CD8-positive, alpha-beta memory T cell (primary cell): ENCODE results near the gene ABHD15. TPM values are rescaled to one million over a fixed set of nuclear protein-coding genes. Genes with fewer than 3 reads are reported as not detected.

Experiments used
- CTCF ChIA-PET: fragments of 350-600 bp; sonication (Branson Sonifier 250); formaldehyde crosslinking; loops from one replicate; lab custom pipeline; 2021; ENCODE audit warnings: antibody characterized with exemption; lab: Charles Lee
- POLR2A ChIA-PET: fragments of 350-600 bp; sonication (Branson Sonifier 250); formaldehyde crosslinking; loops from one replicate; lab custom pipeline; 2021; ENCODE audit warnings: antibody characterized with exemption; lab: Charles Lee
- DNase-seq, 5 donors: peaks; one replicate each; pipeline versions ENCODE4 v3.0.0 to v3.0.0-alpha.2; 2020 to 2022; ENCODE audit warnings: mixed read lengths in 1 of 5
- H3K27ac ChIP-seq: one replicate; pipeline ENCODE4 v1.7.0; 2013; ENCODE audit warnings: low read depth, mild to moderate bottlenecking, low read length, moderate library complexity
- H3K27me3 ChIP-seq: 2 replicates; pipeline ENCODE4 v1.7.0; 2013; ENCODE audit warnings: low read length, mild to moderate bottlenecking; ENCODE audit not compliant: insufficient read depth, poor library complexity, severe bottlenecking
- H3K36me3 ChIP-seq: 2 replicates; pipeline ENCODE4 v1.7.0; 2013; ENCODE audit warnings: mild to moderate bottlenecking, low read length, moderate library complexity; ENCODE audit not compliant: insufficient read depth
- H3K4me1 ChIP-seq: 2 replicates; pipeline ENCODE4 v1.7.0; 2013; ENCODE audit warnings: mild to moderate bottlenecking, low read length, moderate library complexity; ENCODE audit not compliant: insufficient read depth
- H3K4me3 ChIP-seq: 2 replicates; pipeline ENCODE4 v1.7.0; 2013; ENCODE audit warnings: mild to moderate bottlenecking, low read length
- H3K9me3 ChIP-seq: 2 replicates; pipeline ENCODE4 v1.7.0; 2013; ENCODE audit warnings: mild to moderate bottlenecking, low read length
- H3K27ac Mint-ChIP-seq, 8 donors: one replicate each; pipeline ENCODE4 v1.8.0; 2020 to 2021; ENCODE audit warnings: mixed read lengths in 8 of 8, mild to moderate bottlenecking in 6 of 8, inconsistent platforms in 3 of 8, moderate library complexity in 3 of 8
- H3K27me3 Mint-ChIP-seq, 2 donors: one replicate each; pipeline ENCODE4 v1.8.0; 2020 to 2021; ENCODE audit warnings: mixed read lengths in 2 of 2, mild to moderate bottlenecking in 1 of 2, moderate library complexity in 1 of 2
- H3K36me3 Mint-ChIP-seq, 3 donors: one replicate each; pipeline ENCODE4 v1.8.0; 2020 to 2021; ENCODE audit warnings: mixed read lengths in 3 of 3, inconsistent platforms in 1 of 3, mild to moderate bottlenecking in 1 of 3
- H3K4me1 Mint-ChIP-seq, 3 donors: one replicate each; pipeline ENCODE4 v1.8.0; 2020 to 2021; ENCODE audit warnings: mixed read lengths in 3 of 3, inconsistent platforms in 1 of 3, mild to moderate bottlenecking in 1 of 3
- H3K4me3 Mint-ChIP-seq, 7 donors: one replicate each; pipeline ENCODE4 v1.8.0; 2020 to 2021; ENCODE audit warnings: mixed read lengths in 7 of 7, mild to moderate bottlenecking in 6 of 7, moderate library complexity in 4 of 7, inconsistent platforms in 2 of 7
- H3K9me3 Mint-ChIP-seq, 5 donors: one replicate each; pipeline ENCODE4 v1.8.0; 2020 to 2022; ENCODE audit warnings: mixed read lengths in 5 of 5, mild to moderate bottlenecking in 3 of 5, moderate library complexity in 2 of 5, inconsistent platforms in 1 of 5
- polyA plus RNA-seq: library from polyadenylated mRNA; unstranded; fragments of 300-500 nt; fragmentation: Illumina TruSeq; gene quantifications from one replicate; pipeline ENCODE4 v1.2.3, GENCODE V29; 2021
- total RNA-seq, 2 experiments: library from RNA; stranded (reverse); gene quantifications; one replicate each; pipeline ENCODE4 v1.2.3, GENCODE V29; 2021

The ABHD15 gene
- total and polyA plus RNA-seq, 3 experiments from 2014 or later: 18.3 to 22.6 (median 19.3) TPM

DNA sequence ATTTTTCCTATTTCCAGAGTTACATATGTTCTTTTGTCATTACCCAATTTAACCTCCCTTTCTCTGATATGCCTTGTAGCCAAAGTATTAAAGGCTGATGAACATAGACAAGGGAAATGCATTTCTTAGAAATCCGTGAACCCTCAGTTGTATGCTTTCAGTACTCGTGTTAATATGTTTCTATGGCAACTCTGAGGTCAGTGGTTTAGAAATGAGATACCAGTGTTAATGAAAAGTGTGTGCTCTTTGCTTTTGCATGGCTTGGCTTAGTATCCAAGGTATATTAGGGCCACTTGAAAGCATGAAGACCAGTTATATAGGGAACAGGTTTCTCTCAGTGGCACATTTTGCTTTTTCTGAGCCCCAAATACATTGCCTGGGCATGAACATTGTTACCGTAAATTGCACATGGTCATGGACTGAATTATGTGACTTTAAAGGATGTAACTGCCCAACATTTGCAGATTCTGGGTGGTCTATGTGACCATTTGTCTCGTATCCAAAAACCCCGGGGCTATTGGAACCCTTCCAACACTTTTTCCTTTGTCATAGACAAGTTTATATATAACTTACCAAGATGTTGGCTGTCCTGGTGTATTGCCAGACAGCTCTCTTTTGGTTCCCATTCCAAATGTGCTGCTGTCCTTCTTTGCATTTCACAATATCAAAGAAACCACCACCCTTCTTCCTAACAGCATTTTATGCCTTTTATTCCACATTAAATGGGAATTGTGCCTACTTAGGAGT is 17.5 kb downstream of the ABHD15 start:
- ChIA-PET POLR2A (no interaction called here), CTCF (interaction anchor here (2.3 kb wide), 1 partner anchor 179 kb away, joined by 9 read pairs; no protein-coding TSS in a partner anchor)
- no peak overlapping the region for H3K4me3 Mint-ChIP-seq
- Histone ChIP-seq H3K4me1 (peaks cover 4% of the 10 kb centered on the region), H3K4me3 (no peak overlapping the region), H3K27ac (no peak overlapping the region), H3K36me3 (peaks cover 1% of the 10 kb centered on the region), H3K9me3 (no peaks in the 10 kb centered on the region), H3K27me3 (no peaks in the 10 kb centered on the region)
- peaks cover 15 to 25% (median 23%) of the 10 kb centered on the region in 3 donors for H3K4me1 Mint-ChIP-seq
- H3K36me3 Mint-ChIP-seq: peaks cover 0 to 17% (median 0%) of the 10 kb centered on the region in 3 donors
- no peaks in the 10 kb centered on the region for H3K9me3 Mint-ChIP-seq
- peak overlapping the region in 2 of 8 donors; percentile 6 to 36 for H3K27ac Mint-ChIP-seq
- H3K27me3 Mint-ChIP-seq: no peaks in the 10 kb centered on the region
- no peak for DNase-seq

DNA sequence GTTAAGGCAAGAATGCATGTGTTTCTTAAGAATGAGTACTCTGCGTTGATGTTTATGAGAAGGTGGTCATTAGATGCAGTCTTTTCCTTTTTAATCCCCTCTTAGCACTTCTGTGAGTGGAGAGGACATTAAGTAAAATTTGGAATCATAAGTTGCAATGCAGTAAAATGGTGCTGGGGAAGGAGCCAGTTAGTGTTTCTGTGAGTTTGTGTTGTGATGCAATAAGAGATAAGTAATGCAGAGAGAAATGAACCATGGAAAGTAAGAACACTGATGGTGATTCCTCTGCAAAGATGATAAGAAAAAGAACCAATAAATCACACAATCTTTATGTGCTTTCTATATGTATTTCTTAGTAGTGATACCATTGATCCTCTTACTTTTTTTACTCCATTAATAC is 20.0 kb downstream of the ABHD15 start:
- Histone ChIP-seq H3K36me3 (peaks cover 20% of the 10 kb centered on the region), H3K4me3 (no peak overlapping the region), H3K4me1 (peaks cover 4% of the 10 kb centered on the region), H3K27me3 (no peaks in the 10 kb centered on the region), H3K9me3 (no peaks in the 10 kb centered on the region), H3K27ac (no peak overlapping the region)
- H3K27me3 Mint-ChIP-seq: no peaks in the 10 kb centered on the region
- no peaks in the 10 kb centered on the region for H3K9me3 Mint-ChIP-seq
- DNase-seq: no peak
- ChIA-PET CTCF (no interaction called here), POLR2A (no interaction called here)
- H3K36me3 Mint-ChIP-seq: peaks cover 10 to 40% (median 11%) of the 10 kb centered on the region in 3 donors
- no peak overlapping the region for H3K4me3 Mint-ChIP-seq
- H3K27ac Mint-ChIP-seq: peak overlapping the region in 4 of 8 donors; percentile 0 to 86 (median 61)
- peaks cover 15 to 23% (median 22%) of the 10 kb centered on the region in 3 donors for H3K4me1 Mint-ChIP-seq

GRCh38 chr17:29546085-29546484 is 20.8 kb downstream of the ABHD15 start:
- Mint-ChIP-seq H3K9me3 (no peaks in the 10 kb centered on the region), H3K27me3 (no peaks in the 10 kb centered on the region), H3K27ac (no peak overlapping the region), H3K36me3 (peaks cover 10 to 40% (median 11%) of the 10 kb centered on the region in 3 donors), H3K4me1 (peaks cover 15 to 23% (median 22%) of the 10 kb centered on the region in 3 donors), H3K4me3 (no peak overlapping the region)
- DNase-seq: no peak
- POLR2A ChIA-PET: no interaction called here
- no peaks in the 10 kb centered on the region for H3K9me3 ChIP-seq
- CTCF ChIA-PET: interaction anchor here (0.7 to 0.9 kb wide), 2 partner anchors 9 to 176 kb away, joined by 3 to 6 read pairs; no protein-coding TSS in a partner anchor
- peaks cover 20% of the 10 kb centered on the region for H3K36me3 ChIP-seq
- no peak overlapping the region for H3K4me3 ChIP-seq
- H3K4me1 ChIP-seq: peaks cover 4% of the 10 kb centered on the region
- no peak overlapping the region for H3K27ac ChIP-seq
- no peaks in the 10 kb centered on the region for H3K27me3 ChIP-seq

DNA sequence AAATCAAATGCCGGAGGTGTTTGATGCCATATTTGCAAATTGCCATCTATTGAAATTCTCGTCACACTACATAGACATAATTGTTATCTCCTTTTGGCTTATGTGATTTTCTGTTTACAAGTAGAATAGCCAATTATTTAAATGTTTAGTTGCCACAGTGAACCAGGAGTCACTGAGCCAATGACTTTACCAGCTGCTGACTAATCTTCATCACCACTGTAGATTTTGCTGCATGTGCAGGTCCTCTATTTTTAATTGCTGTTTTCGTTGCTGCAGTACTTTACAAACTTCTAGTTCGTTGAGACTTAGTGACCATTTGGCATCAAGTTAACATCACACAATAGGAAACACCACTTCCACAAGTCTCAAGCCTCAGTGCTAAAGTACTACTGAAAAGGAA is 22.8 kb downstream of the ABHD15 start:
- H3K9me3 ChIP-seq: no peaks in the 10 kb centered on the region
- no peaks in the 10 kb centered on the region for H3K27me3 ChIP-seq
- POLR2A ChIA-PET: no interaction called here
- peaks cover 2% of the 10 kb centered on the region for H3K4me1 ChIP-seq
- no peak for DNase-seq
- peaks cover 11 to 18% (median 15%) of the 10 kb centered on the region in 3 donors for H3K4me1 Mint-ChIP-seq
- no peak overlapping the region for H3K4me3 Mint-ChIP-seq
- CTCF ChIA-PET: no interaction called here
- peaks cover 11 to 53% (median 12%) of the 10 kb centered on the region in 3 donors for H3K36me3 Mint-ChIP-seq
- H3K36me3 ChIP-seq: peaks cover 20% of the 10 kb centered on the region
- H3K9me3 Mint-ChIP-seq: no peaks in the 10 kb centered on the region
- no peaks in the 10 kb centered on the region for H3K27me3 Mint-ChIP-seq
- H3K27ac Mint-ChIP-seq: no peak overlapping the region
- H3K4me3 ChIP-seq: no peak overlapping the region
- H3K27ac ChIP-seq: no peak overlapping the region

DNA sequence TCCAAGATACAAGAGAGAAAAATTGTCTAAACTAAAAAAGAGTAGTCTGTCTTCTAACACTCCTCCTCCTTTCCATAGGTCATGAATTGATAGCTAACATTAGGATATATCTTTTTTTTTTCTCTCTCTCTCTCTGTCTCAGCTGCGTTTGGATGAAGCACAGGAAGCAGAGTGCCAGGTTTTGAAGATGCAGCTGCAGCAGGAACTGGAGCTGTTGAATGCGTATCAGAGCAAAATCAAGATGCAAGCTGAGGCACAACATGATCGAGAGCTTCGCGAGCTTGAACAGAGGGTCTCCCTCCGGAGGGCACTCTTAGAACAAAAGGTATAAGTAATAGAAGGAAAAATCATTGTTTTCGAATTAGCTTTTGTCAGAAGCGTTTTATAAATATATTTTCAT is 32.9 kb downstream of the ABHD15 start:
- Histone ChIP-seq H3K4me3 (no peak overlapping the region), H3K4me1 (no peaks in the 10 kb centered on the region), H3K9me3 (no peaks in the 10 kb centered on the region), H3K27me3 (no peaks in the 10 kb centered on the region), H3K27ac (no peak overlapping the region), H3K36me3 (peaks cover 12% of the 10 kb centered on the region)
- peak overlapping the region in 2 of 8 donors; percentile 33 to 36 for H3K27ac Mint-ChIP-seq
- no peaks in the 10 kb centered on the region for H3K27me3 Mint-ChIP-seq
- no peak overlapping the region for H3K4me3 Mint-ChIP-seq
- DNase-seq: no peak
- H3K36me3 Mint-ChIP-seq: peaks cover 4 to 60% (median 10%) of the 10 kb centered on the region in 3 donors
- H3K9me3 Mint-ChIP-seq: no peaks in the 10 kb centered on the region
- ChIA-PET POLR2A (interaction anchor here (0.6 kb wide), 1 partner anchor 20 kb away, joined by 5 read pairs; no protein-coding TSS in a partner anchor), CTCF (interaction anchor here (0.9 to 1.8 kb wide), 3 partner anchors 12 to 385 kb away, joined by 3 to 14 read pairs (median 4); no protein-coding TSS in a partner anchor)
- no peaks in the 10 kb centered on the region for H3K4me1 Mint-ChIP-seq

GRCh38 chr17:29526322-29526721 is 40.5 kb downstream of the ABHD15 start:
- no peaks in the 10 kb centered on the region for H3K27me3 Mint-ChIP-seq
- Histone ChIP-seq H3K27ac (no peak overlapping the region), H3K4me1 (no peaks in the 10 kb centered on the region), H3K9me3 (no peaks in the 10 kb centered on the region), H3K36me3 (peaks cover 9% of the 10 kb centered on the region), H3K4me3 (no peak overlapping the region), H3K27me3 (no peaks in the 10 kb centered on the region)
- peaks cover 0 to 70% (median 5%) of the 10 kb centered on the region in 3 donors for H3K36me3 Mint-ChIP-seq
- no peaks in the 10 kb centered on the region for H3K4me1 Mint-ChIP-seq
- no peak overlapping the region for H3K4me3 Mint-ChIP-seq
- peak overlapping the region in 2 of 8 donors; percentile 54 to 57 for H3K27ac Mint-ChIP-seq
- H3K9me3 Mint-ChIP-seq: no peaks in the 10 kb centered on the region
- CTCF ChIA-PET: no interaction called here
- POLR2A ChIA-PET: no interaction called here
- no peak for DNase-seq

- Mint-ChIP-seq H3K4me3 (no peak overlapping the region), H3K9me3 (no peaks in the 10 kb centered on the region), H3K27ac (peak overlapping the region in 2 of 8 donors; percentile 32 to 56), H3K4me1 (no peaks in the 10 kb centered on the region), H3K36me3 (peaks cover 0 to 67% (median 6%) of the 10 kb centered on the region in 3 donors), H3K27me3 (no peaks in the 10 kb centered on the region)
- H3K27ac ChIP-seq: no peak overlapping the region
- POLR2A ChIA-PET: no interaction called here
- H3K4me1 ChIP-seq: no peaks in the 10 kb centered on the region
- no peaks in the 10 kb centered on the region for H3K27me3 ChIP-seq
- no peaks in the 10 kb centered on the region for H3K9me3 ChIP-seq
- CTCF ChIA-PET: interaction anchor here (1.4 kb wide), 1 partner anchor 67 kb away, joined by 3 read pairs; no protein-coding TSS in a partner anchor
- H3K4me3 ChIP-seq: no peak overlapping the region
- H3K36me3 ChIP-seq: peaks cover 5% of the 10 kb centered on the region
- no peak for DNase-seq
Measured at GRCh38 chr17:29524692-29525091, 42.1 kb downstream of the ABHD15 start.

- Histone ChIP-seq H3K27ac (no peak overlapping the region), H3K4me3 (no peak overlapping the region), H3K36me3 (peaks cover 18% of the 10 kb centered on the region), H3K9me3 (no peaks in the 10 kb centered on the region), H3K4me1 (no peaks in the 10 kb centered on the region), H3K27me3 (no peaks in the 10 kb centered on the region)
- no peak overlapping the region for H3K4me3 Mint-ChIP-seq
- H3K27me3 Mint-ChIP-seq: no peaks in the 10 kb centered on the region
- POLR2A ChIA-PET: interaction anchor here (0.5 kb wide), 1 partner anchor 146 kb away, joined by 12 read pairs; no protein-coding TSS in a partner anchor
- no peak overlapping the region for H3K27ac Mint-ChIP-seq
- CTCF ChIA-PET: interaction anchor here (1.4 to 1.5 kb wide), 2 partner anchors 19 to 148 kb away, joined by 3 read pairs; no protein-coding TSS in a partner anchor
- H3K4me1 Mint-ChIP-seq: peaks cover 0 to 2% (median 0%) of the 10 kb centered on the region in 3 donors
- no peaks in the 10 kb centered on the region for H3K9me3 Mint-ChIP-seq
- peaks cover 3 to 67% (median 16%) of the 10 kb centered on the region in 3 donors for H3K36me3 Mint-ChIP-seq
- no peak for DNase-seq
Measured at GRCh38 chr17:29518359-29518758, 48.5 kb downstream of the ABHD15 start.
